Tibial nerve (tissue), 4 donors: ENCODE data around the gene METTL21C. TPM values are rescaled to one million over a fixed set of nuclear protein-coding genes. Genes with fewer than 3 reads are reported as not detected.

ENCODE experiments used
- DNase-seq, 2 donors: peaks; one replicate each; pipeline ENCODE4 v3.0.0-alpha.2; 2019; ENCODE audit warnings: low spot score in 2 of 2
- H3K27ac ChIP-seq, 4 donors: fragments of 200-600 bp; sonication (generic) in 3 of 4; one replicate each; pipeline ENCODE4 v1.5.1; 2017 to 2019; ENCODE audit warnings: mild to moderate bottlenecking in 1 of 4
- H3K27me3 ChIP-seq, 2 donors: fragments of 200-600 bp; sonication (generic) in 1 of 2; one replicate each; pipeline versions ENCODE4 v1.5.1 to v1.6.0; 2017 to 2019
- H3K36me3 ChIP-seq, 3 donors: fragments of 200-600 bp; sonication (generic); one replicate each; pipeline ENCODE4 v1.5.1; 2018 to 2019
- H3K4me1 ChIP-seq, 4 donors: fragments of 200-600 bp; sonication (generic) in 3 of 4; one replicate each; pipeline ENCODE4 v1.5.1; 2017 to 2019
- H3K4me3 ChIP-seq, 4 donors: fragments of 200-600 bp; sonication (generic) in 3 of 4; one replicate each; pipeline ENCODE4 v1.5.1; 2017 to 2019; ENCODE audit warnings: mild to moderate bottlenecking in 1 of 4, moderate library complexity in 1 of 4
- H3K9me3 ChIP-seq, 4 donors: fragments of 200-600 bp; sonication (generic) in 3 of 4; one replicate each; pipeline ENCODE4 v1.5.1; 2017 to 2019
- EP300 ChIP-seq, 2 donors: sonication (generic); formaldehyde crosslinking; IDR thresholded peaks; one replicate each; pipeline ENCODE4 v1.6.1; 2017; ENCODE audit warnings: antibody characterized with exemption in 2 of 2, mild to moderate bottlenecking in 1 of 2
- POLR2A ChIP-seq, 2 donors: fragments of 450-650 bp; IDR thresholded peaks; one replicate each; pipeline ENCODE4 v1.6.1; 2017; ENCODE audit warnings: antibody characterized with exemption in 2 of 2, mild to moderate bottlenecking in 2 of 2, moderate library complexity in 2 of 2
- WGBS, 2 donors: methylation state at CpG; one replicate each; pipeline ENCODE4 v1.1.5; 2018; 5-methylcytosine and 5-hydroxymethylcytosine counted together
- total RNA-seq, 4 donors: library from RNA; depleted of rRNA; stranded (reverse); fragments of >200 nt; gene quantifications; one replicate each; pipeline ENCODE4 v1.1.0, GENCODE V29; 2016
- TF ChIP-seq, protein P1 (sequence below), 5 experiments: fragments of 200-600 bp in 3 of 5; fragments of 450-650 bp in 2 of 5; sonication (generic) in 3 of 5; IDR thresholded peaks; one replicate each; pipeline ENCODE4 v1.5.1; 2016 to 2019; ENCODE audit warnings: antibody characterized with exemption in 5 of 5, mild to moderate bottlenecking in 3 of 5, moderate library complexity in 2 of 5

The METTL21C gene
- total RNA-seq, 4 donors from 2014 or later, result not detected

DNA sequence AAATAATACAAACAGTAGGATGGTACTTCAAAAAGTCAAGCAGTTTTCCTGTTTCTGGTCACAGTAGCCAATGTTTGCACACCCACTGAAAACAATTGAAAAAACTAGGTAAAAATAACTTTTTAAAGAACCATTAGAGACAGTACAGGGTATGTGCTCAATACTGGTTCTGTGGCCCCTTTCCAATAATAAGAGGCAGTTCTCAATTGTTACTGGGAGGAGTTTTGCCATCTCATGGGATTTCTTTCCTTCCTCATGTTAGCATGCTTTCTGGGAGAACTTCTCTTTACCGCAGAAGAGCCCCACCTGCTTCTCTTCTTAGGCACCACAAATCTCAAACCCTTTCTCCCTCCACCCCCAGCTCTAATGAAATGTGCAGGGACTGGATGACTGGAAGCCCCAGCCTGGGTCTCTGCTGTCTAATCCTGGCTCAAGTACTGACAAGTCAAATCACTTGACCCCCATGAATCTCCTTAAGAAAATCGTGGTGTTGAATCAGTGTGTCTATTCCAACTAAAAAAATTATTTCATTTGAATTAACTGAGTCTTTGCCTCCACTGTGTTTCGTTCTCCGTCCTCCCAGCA is 14.6 kb downstream of the METTL21C start:
- no peak for DNase-seq
- H3K9me3 ChIP-seq, result peaks cover 0 to 12% (median 0%) of the 10 kb centered on the region in 4 donors
- H3K4me3 ChIP-seq, result no peak overlapping the region
- TF ChIP-seq EP300 (IDR thresholded peaks at IDR 0.05) (no peak), POLR2A (IDR thresholded peaks at IDR 0.05) (no peak)
- TF ChIP-seq, protein P1, sequence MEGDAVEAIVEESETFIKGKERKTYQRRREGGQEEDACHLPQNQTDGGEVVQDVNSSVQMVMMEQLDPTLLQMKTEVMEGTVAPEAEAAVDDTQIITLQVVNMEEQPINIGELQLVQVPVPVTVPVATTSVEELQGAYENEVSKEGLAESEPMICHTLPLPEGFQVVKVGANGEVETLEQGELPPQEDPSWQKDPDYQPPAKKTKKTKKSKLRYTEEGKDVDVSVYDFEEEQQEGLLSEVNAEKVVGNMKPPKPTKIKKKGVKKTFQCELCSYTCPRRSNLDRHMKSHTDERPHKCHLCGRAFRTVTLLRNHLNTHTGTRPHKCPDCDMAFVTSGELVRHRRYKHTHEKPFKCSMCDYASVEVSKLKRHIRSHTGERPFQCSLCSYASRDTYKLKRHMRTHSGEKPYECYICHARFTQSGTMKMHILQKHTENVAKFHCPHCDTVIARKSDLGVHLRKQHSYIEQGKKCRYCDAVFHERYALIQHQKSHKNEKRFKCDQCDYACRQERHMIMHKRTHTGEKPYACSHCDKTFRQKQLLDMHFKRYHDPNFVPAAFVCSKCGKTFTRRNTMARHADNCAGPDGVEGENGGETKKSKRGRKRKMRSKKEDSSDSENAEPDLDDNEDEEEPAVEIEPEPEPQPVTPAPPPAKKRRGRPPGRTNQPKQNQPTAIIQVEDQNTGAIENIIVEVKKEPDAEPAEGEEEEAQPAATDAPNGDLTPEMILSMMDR (IDR thresholded peaks at IDR 0.05), result no peak
- H3K4me1 ChIP-seq, result no peaks in the 10 kb centered on the region
- 77 to 83% methylated on average over 4 of the region's 4 CpGs for WGBS, 2 donors
- H3K36me3 ChIP-seq, result peaks cover 0 to 61% (median 2%) of the 10 kb centered on the region in 3 donors
- H3K27ac ChIP-seq, result no peak overlapping the region
- H3K27me3 ChIP-seq, result no peaks in the 10 kb centered on the region

DNA sequence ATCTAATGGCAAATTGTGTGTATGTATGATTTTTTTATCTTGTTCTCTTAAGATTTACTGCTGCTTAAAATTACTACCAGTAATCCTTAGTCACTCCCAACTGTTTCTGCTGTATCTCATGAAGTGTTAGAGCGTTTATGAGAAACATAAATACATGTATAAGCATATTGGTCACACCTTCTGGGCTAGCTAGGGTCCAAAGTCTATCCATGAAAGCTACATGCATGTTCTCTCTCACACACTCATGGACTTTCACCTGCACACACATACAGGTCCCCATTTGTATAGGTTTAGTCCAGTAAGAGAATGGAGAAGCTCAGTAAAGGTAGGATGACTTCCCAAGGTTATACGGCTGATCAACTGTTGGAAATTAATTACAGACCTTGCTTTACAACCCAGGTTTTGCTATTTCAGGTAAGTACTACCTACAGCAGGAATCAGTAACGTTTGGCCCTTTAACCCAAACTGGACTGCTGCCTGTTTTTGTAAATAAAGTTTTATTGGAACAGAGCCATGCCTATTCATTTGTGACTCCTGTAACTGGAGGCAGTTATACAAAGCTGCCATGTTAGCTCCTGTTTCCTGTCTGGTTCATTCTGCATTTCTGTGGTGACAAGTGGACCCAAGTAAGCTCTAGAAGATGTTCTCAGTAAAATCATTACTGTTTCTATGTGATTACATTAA is 15.3 kb downstream of the METTL21C start:
- H3K9me3 ChIP-seq, result peaks cover 0 to 12% (median 0%) of the 10 kb centered on the region in 4 donors
- no peaks in the 10 kb centered on the region for H3K27me3 ChIP-seq
- TF ChIP-seq POLR2A (IDR thresholded peaks at IDR 0.05) (no peak), EP300 (IDR thresholded peaks at IDR 0.05) (no peak)
- TF ChIP-seq, protein P1 (IDR thresholded peaks at IDR 0.05), result no peak
- H3K27ac ChIP-seq, result no peak overlapping the region
- 75 to 77% methylated on average over 3 of the region's 3 CpGs for WGBS, 2 donors
- H3K36me3 ChIP-seq, result peaks cover 0 to 68% (median 3%) of the 10 kb centered on the region in 3 donors
- no peaks in the 10 kb centered on the region for H3K4me1 ChIP-seq
- H3K4me3 ChIP-seq, result no peak overlapping the region
- DNase-seq, result no peak

DNA sequence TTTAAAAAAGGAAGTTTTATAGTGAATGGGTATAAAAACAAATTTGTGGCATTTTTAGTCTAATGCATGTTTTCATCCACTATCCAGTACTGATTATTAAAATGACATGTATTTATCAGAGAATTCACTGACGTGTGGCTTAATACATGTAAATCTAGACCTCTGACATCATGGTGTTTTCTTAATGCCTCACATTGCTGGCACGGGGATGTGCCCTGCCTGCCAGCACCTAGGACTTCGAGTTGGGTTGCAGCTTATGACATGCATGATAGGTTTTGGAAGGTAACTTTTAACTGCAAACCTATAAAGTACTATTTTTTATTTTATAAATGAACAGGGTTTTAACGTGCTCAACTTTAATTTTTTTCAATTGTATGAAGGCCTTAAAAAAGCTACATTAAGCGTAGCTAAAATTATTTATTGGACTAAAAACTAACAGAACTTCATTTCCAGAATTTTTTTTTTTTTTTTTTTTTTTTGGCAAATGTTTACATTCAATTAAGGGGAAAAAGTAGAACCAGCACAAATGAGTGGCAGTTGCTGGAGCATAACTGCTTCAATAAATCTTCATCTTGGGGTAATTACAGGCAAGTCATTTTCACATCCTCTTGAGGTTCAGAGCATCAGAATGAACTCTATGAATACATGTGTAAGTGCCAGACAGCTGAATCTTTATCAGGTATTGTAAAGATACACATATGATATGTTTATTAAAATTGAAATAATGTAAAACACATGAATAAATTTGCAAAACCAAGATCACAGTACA is 16.3 kb downstream of the METTL21C start:
- H3K36me3 ChIP-seq, result peaks cover 0 to 77% (median 6%) of the 10 kb centered on the region in 3 donors
- WGBS, 2 donors, result 87 to 88% methylated on average over 5 of the region's 5 CpGs
- no peaks in the 10 kb centered on the region for H3K4me1 ChIP-seq
- DNase-seq, result no peak
- no peak overlapping the region for H3K4me3 ChIP-seq
- H3K27me3 ChIP-seq, result no peaks in the 10 kb centered on the region
- H3K27ac ChIP-seq, result no peak overlapping the region
- no peak for TF ChIP-seq EP300 (IDR thresholded peaks at IDR 0.05)
- no peak for TF ChIP-seq POLR2A (IDR thresholded peaks at IDR 0.05)
- TF ChIP-seq, protein P1 (IDR thresholded peaks at IDR 0.05), result no peak
- peaks cover 0 to 12% (median 0%) of the 10 kb centered on the region in 4 donors for H3K9me3 ChIP-seq

DNA sequence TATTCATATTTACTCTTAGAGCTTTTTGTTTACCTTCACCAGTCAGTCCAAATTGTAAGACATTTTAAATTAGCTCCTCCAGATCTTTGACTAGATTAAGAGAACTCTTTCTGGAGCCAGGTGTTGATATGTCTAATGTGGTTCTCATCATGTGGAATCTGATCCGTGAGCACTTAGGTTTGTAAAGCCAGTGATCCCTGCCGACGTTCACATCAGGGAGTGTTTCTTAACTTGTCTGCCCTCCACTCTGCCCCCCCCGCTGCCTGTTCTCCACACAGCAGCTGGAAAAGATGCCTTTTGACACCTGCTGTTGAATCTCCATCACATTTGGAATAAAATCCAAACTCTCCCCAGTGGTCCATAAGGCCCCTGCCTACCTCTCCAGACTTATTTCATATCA is 17.7 kb downstream of the METTL21C start:
- Histone ChIP-seq H3K27me3 (no peaks in the 10 kb centered on the region), H3K36me3 (peaks cover 0 to 91% (median 6%) of the 10 kb centered on the region in 3 donors), H3K4me1 (no peaks in the 10 kb centered on the region), H3K9me3 (peaks cover 0 to 12% (median 0%) of the 10 kb centered on the region in 4 donors), H3K27ac (no peak overlapping the region), H3K4me3 (no peak overlapping the region)
- 73 to 79% methylated on average over 4 of the region's 4 CpGs for WGBS, 2 donors
- DNase-seq, result no peak
- TF ChIP-seq, protein P1 (IDR thresholded peaks at IDR 0.05), result no peak
- TF ChIP-seq EP300 (IDR thresholded peaks at IDR 0.05), result no peak
- TF ChIP-seq POLR2A (IDR thresholded peaks at IDR 0.05), result no peak
